ENCODE results near the gene FRMD4A.

The FRMD4A gene

DNA sequence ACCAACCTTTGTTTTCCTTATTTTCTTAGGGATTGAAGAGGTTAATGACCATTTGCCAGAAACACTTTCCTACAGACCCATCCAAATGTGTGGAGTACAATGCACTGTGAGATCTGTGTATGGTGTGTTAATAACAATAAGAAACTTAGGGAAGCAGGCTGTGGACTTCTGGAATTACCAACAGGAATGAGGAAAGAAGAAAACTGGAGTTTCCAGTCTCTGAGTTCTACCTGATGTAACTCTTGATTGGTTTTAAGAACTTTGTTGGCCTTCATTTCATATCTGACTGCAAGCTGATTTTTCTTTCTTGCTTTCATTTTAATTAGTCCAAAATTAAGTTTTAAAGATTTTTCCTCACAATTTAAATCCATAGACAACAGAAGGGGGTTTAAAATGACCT, 700.5 kb downstream of the FRMD4A start:
- no peaks in the 10 kb centered on the region for H3K9me3 ChIP-seq (ENCODE audit: insufficient read depth, low read depth, low read length)
- no peak overlapping the region for H3K27ac ChIP-seq (ENCODE audit: low read depth, low read length)
- peaks cover 29% of the 10 kb centered on the region for H3K4me1 ChIP-seq (ENCODE audit: insufficient read depth, low read length)
- H3K4me3 ChIP-seq (ENCODE audit: low read length) = no peak overlapping the region
- no peaks in the 10 kb centered on the region for H3K27me3 ChIP-seq (ENCODE audit: insufficient read depth, low read length)
- H3K9ac ChIP-seq (ENCODE audit: low read depth, low read length) = no peak overlapping the region
- H3K36me3 ChIP-seq (ENCODE audit: insufficient read depth, low read length) = peaks cover 13% of the 10 kb centered on the region; the same call in 1 of the 2 replicates

DNA sequence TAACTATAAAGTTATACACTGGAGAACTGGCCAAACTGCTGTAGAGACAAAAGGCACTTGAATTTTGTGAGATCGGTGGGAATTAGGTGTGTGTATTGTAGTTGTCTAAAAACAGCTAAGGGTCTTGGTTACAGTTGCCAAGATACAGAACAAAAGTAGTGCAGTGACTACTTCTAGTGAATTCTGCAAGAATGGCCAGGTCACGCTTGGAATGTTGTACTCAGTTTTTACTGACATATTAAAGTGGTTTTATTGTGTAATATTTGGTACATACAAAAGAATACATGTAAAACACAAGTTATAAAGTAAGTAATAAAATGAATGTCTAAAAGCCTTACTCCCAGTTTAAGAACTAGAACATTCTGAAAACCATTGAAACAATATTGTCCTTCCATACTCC, 701.6 kb downstream of the FRMD4A start:
- WGBS = 93% methylated on average over 2 of the region's 2 CpGs
- Histone ChIP-seq H3K9me3 (ENCODE audit: insufficient read depth, low read depth, low read length) (no peaks in the 10 kb centered on the region), H3K4me1 (ENCODE audit: insufficient read depth, low read length) (peaks cover 29% of the 10 kb centered on the region), H3K4me3 (ENCODE audit: low read length) (no peak overlapping the region), H3K36me3 (ENCODE audit: insufficient read depth, low read length) (peaks cover 13% of the 10 kb centered on the region; the same call in 1 of the 2 replicates), H3K27me3 (ENCODE audit: insufficient read depth, low read length) (no peaks in the 10 kb centered on the region), H3K9ac (ENCODE audit: low read depth, low read length) (no peak overlapping the region), H3K27ac (ENCODE audit: low read depth, low read length) (no peak overlapping the region; the same call in 1 of the 2 replicates)

DNA sequence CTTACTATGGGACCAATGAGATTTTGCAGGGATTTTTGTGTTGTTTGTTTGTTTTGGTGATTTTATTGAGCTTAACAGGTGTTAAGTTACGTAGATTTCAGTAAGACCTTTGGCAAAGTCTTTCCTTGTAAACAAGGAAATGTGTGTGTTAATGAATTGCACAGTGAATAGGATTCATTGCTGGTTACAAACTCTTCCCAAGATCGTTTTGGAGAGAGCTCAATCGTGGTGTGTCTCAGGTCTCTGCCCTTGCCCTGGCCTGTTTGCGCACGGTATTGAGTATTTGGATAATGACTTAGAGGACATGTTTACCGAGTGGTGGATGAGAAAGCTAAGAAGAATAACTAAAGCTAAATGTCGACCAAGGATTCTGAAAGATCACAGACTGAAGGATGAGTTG, 702.1 kb downstream of the FRMD4A start:
- Histone ChIP-seq H3K4me1 (ENCODE audit: insufficient read depth, low read length) (peaks cover 29% of the 10 kb centered on the region), H3K27ac (ENCODE audit: low read depth, low read length) (peak overlapping the region; percentile 37; the same call in 1 of the 2 replicates), H3K9ac (ENCODE audit: low read depth, low read length) (no peak overlapping the region), H3K9me3 (ENCODE audit: insufficient read depth, low read depth, low read length) (no peaks in the 10 kb centered on the region), H3K36me3 (ENCODE audit: insufficient read depth, low read length) (peaks cover 13% of the 10 kb centered on the region; the same call in 1 of the 2 replicates), H3K4me3 (ENCODE audit: low read length) (no peak overlapping the region), H3K27me3 (ENCODE audit: insufficient read depth, low read length) (no peaks in the 10 kb centered on the region)
- 84% methylated on average over 6 of the region's 7 CpGs for WGBS

DNA sequence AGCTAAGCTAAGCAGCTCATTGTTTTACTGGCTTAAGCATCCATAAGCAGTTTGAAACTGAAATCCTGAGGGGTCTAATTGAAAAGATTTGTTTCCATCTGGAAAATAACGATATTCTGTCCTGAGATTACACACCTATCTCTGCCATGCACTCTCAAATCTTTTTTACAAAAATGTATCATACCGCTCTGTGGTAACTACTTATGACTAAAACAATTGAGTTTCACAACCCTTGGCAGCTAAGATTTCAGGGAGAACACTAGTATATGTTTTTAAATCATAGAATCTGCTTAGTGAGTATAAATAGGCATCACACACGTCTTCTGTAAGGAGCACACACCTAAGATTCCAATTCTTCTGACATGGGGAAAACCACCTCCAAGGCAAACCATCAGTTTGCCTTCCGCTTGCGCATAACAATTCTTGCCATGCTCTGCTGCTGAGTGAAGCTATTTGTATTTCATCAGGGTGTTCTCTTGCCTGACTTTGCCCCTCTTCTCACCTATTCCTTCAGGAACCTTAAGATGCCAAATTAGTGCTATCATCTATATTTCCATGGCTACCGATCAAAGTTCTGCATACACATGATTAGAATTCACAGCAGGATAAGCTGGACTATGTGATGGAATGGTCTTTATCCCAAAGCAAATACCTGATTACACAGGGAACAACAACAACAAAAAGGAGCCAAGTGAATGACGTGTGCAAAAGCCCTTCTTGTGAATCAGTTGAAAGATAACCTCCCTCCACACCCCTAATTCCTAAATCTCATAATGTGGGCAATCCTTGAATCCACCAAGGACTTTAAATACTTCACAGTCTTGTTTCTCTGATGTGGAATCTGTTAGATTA, 703.0 kb downstream of the FRMD4A start:
- no peak overlapping the region for H3K4me3 ChIP-seq (ENCODE audit: low read length)
- H3K27ac ChIP-seq (ENCODE audit: low read depth, low read length) = peak overlapping the region; percentile 13; the same call in 1 of the 2 replicates
- 75% methylated on average over 7 of the region's 7 CpGs for WGBS
- no peaks in the 10 kb centered on the region for H3K9me3 ChIP-seq (ENCODE audit: insufficient read depth, low read depth, low read length)
- H3K4me1 ChIP-seq (ENCODE audit: insufficient read depth, low read length) = peaks cover 24% of the 10 kb centered on the region
- H3K36me3 ChIP-seq (ENCODE audit: insufficient read depth, low read length) = peaks cover 13% of the 10 kb centered on the region; the same call in 1 of the 2 replicates
- H3K27me3 ChIP-seq (ENCODE audit: insufficient read depth, low read length) = no peaks in the 10 kb centered on the region
- no peak overlapping the region for H3K9ac ChIP-seq (ENCODE audit: low read depth, low read length)

DNA sequence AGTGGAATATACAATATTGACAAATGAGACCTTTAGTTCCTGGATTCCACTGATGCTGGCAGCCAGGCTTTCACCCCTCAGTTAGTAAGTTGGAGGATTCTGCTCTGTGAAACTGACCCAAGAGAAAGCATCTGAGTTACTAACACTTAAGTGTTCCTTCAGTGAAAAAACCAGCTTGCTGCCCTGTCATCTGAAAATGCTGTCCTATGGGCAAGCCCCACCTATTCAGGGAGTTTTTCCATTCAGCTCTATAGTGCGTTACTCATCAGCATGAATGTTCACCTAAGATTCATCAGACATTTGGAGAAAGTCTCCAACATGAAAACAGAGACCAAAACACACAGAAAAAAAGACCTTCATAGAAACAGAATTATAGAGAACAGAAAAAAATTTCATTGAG, 706.1 kb downstream of the FRMD4A start:
- H3K27me3 ChIP-seq (ENCODE audit: insufficient read depth, low read length) = no peaks in the 10 kb centered on the region
- H3K27ac ChIP-seq (ENCODE audit: low read depth, low read length) = no peak overlapping the region
- H3K36me3 ChIP-seq (ENCODE audit: insufficient read depth, low read length) = no peaks in the 10 kb centered on the region
- WGBS = 100% methylated on average over 1 of the region's 1 CpG
- no peak overlapping the region for H3K4me3 ChIP-seq (ENCODE audit: low read length)
- peaks cover 24% of the 10 kb centered on the region for H3K4me1 ChIP-seq (ENCODE audit: insufficient read depth, low read length)
- H3K9ac ChIP-seq (ENCODE audit: low read depth, low read length) = no peak overlapping the region
- H3K9me3 ChIP-seq (ENCODE audit: insufficient read depth, low read depth, low read length) = no peaks in the 10 kb centered on the region

DNA sequence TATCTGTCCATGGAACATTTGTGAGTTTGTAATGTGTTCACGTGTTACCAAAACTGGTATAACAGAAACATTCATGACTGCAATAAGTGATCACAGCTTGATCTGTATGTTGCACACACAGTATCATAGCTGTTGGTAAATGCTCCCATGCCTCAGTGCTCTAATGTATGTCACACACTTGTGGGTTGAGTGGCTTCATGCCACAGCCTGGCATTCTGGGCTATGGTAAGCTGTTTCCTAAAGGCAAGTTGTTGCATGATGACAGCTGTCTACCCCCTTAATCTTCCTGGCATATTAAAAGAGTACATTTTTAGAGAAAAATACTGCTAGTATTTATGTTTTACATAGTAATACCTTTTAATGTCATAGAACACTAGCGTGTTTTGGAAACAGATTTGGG, 708.8 kb downstream of the FRMD4A start:
- H3K27ac ChIP-seq (ENCODE audit: low read depth, low read length) = no peak overlapping the region
- 88% methylated on average over 2 of the region's 2 CpGs for WGBS
- H3K36me3 ChIP-seq (ENCODE audit: insufficient read depth, low read length) = peaks cover 17% of the 10 kb centered on the region; the same call in 1 of the 2 replicates
- no peaks in the 10 kb centered on the region for H3K9me3 ChIP-seq (ENCODE audit: insufficient read depth, low read depth, low read length)
- H3K4me1 ChIP-seq (ENCODE audit: insufficient read depth, low read length) = peaks cover 9% of the 10 kb centered on the region; the same call in 1 of the 2 replicates
- H3K9ac ChIP-seq (ENCODE audit: low read depth, low read length) = no peak overlapping the region
- no peak overlapping the region for H3K4me3 ChIP-seq (ENCODE audit: low read length)
- H3K27me3 ChIP-seq (ENCODE audit: insufficient read depth, low read length) = no peaks in the 10 kb centered on the region

DNA sequence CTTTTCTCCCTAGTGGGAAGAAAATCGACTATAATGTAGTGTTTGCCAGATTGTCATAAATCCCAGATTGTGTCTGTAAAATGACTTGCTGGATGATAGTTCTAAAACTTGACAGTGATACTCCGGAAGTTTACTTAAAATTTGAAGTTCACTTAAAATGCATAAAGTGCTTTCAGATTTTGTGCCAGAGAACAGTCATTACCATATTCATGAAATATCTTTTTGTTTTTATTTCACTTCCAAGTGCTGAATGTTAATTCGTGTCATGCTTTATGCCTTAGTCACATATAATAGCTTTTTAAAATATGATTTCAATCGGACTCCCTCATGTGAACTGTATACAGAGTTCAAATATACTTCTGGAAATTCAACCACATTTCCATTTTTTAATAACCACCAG, 713.6 kb downstream of the FRMD4A start:
- no peak overlapping the region; the same call in 1 of the 2 replicates for H3K27ac ChIP-seq (ENCODE audit: low read depth, low read length)
- WGBS = 92% methylated on average over 4 of the region's 4 CpGs
- H3K9me3 ChIP-seq (ENCODE audit: insufficient read depth, low read depth, low read length) = no peaks in the 10 kb centered on the region
- H3K36me3 ChIP-seq (ENCODE audit: insufficient read depth, low read length) = peaks cover 25% of the 10 kb centered on the region
- no peak overlapping the region for H3K4me3 ChIP-seq (ENCODE audit: low read length)
- H3K4me1 ChIP-seq (ENCODE audit: insufficient read depth, low read length) = peaks cover 34% of the 10 kb centered on the region
- no peaks in the 10 kb centered on the region for H3K27me3 ChIP-seq (ENCODE audit: insufficient read depth, low read length)
- H3K9ac ChIP-seq (ENCODE audit: low read depth, low read length) = no peak overlapping the region

DNA sequence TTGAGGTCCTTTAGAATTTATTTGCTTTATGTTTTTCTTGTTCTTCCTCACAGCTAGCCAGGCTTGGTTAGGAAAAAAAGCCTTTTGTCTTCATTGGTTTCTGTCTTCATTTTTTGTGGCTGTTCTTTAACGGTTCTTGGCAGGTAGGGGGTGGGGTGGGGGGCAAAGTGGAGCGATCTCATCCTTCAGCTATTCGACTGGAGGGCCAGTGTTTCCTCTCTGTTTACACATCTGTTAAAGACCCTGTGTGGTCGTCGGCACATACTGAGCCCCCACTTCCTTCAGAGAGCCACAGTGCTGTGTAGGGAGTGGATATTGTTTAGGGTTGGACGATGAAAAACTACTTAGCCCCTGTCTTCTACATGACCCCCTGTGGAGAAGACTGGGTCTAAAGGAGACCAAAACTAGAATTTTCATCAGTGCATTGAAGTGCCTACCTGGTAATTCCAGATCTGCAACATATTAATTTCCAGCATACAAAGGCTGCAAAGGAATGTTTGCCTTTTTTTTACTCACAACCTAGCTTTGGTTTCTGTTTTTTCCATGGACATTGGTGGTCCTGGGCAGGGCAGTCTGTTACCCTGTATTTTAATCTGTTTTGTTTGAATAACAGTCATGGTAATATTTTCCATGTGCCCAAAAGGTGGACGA, 714.9 kb downstream of the FRMD4A start:
- H3K4me3 ChIP-seq (ENCODE audit: low read length) = 0 out of 2 replicates have a peak overlapping the region, but pooled peaks have one; percentile 1
- no peaks in the 10 kb centered on the region for H3K27me3 ChIP-seq (ENCODE audit: insufficient read depth, low read length)
- H3K36me3 ChIP-seq (ENCODE audit: insufficient read depth, low read length) = peaks cover 32% of the 10 kb centered on the region
- no peaks in the 10 kb centered on the region for H3K9me3 ChIP-seq (ENCODE audit: insufficient read depth, low read depth, low read length)
- H3K9ac ChIP-seq (ENCODE audit: low read depth, low read length) = peak overlapping the region; percentile 41
- 37% methylated on average over 7 of the region's 7 CpGs for WGBS
- H3K4me1 ChIP-seq (ENCODE audit: insufficient read depth, low read length) = peaks cover 34% of the 10 kb centered on the region
- H3K27ac ChIP-seq (ENCODE audit: low read depth, low read length) = peak overlapping the region; percentile 71

DNA sequence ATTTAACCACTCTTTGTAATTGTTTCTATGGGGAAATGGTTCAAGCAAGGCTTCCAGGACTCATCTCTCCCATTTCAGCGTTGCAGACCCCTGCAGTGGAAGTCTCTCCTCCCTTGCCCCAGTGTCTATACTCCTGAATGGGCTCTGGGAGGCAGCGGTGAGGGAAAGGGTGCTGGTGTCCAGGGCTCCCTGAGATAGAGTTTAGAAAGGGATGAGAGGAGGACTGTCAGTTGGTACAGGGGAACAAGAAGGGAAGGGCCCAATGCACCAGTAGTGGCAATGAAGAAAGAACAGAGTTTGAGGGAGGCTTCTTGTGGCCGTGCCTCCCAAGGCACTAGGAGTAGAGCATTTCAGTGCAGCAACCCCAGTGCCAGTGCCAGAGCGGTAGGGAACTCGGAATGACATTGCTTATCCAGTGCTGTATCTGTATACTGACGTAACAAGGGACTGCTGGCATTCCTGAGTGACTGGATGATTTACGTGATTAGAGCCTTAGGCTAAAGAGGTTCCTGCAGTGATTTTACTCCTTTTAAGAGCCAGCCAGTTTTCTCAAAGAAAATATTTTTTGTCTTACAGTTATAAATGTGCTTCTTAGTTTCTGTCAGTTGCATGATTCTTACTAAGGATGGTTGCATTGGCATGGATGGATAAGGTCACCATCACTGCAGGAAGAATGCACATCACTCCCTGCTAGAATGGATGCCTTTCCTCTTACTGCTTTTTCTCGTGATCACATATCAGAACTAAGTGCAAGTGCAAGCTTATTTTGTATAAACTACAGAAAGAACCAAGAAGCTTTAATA, 716.0 kb downstream of the FRMD4A start:
- peak overlapping the region; percentile 41; the same call in 1 of the 2 replicates for H3K9ac ChIP-seq (ENCODE audit: low read depth, low read length)

DNA sequence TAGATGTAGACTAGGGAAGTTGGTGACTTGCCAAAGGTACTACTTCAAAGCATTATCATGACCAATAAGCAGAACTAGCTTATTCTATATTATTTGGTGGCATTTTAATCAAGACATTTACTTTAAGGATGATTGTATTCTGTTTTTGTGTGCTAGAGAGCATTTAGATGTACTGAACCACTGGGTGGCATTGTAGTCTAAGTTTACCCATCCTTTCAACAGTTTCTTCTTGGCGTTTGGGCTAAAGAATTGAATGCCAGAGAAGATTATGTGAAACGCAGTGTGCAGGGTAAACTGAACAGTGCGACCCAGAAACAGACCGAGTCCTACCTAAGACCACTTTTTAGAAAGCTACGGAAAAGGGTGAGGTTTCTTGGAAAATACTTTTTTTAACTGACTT, 717.2 kb downstream of the FRMD4A start:
- Histone ChIP-seq H3K27me3 (ENCODE audit: insufficient read depth, low read length) (no peaks in the 10 kb centered on the region), H3K9me3 (ENCODE audit: insufficient read depth, low read depth, low read length) (no peaks in the 10 kb centered on the region), H3K4me1 (ENCODE audit: insufficient read depth, low read length) (peaks cover 36% of the 10 kb centered on the region), H3K9ac (ENCODE audit: low read depth, low read length) (no peak overlapping the region), H3K27ac (ENCODE audit: low read depth, low read length) (no peak overlapping the region), H3K36me3 (ENCODE audit: insufficient read depth, low read length) (peaks cover 38% of the 10 kb centered on the region), H3K4me3 (ENCODE audit: low read length) (no peak overlapping the region)
- 83% methylated on average over 4 of the region's 5 CpGs for WGBS

More for the DNA sequence above, 716.0 kb downstream of the FRMD4A start:
- H3K27me3 ChIP-seq (ENCODE audit: insufficient read depth, low read length) = no peaks in the 10 kb centered on the region
- H3K9me3 ChIP-seq (ENCODE audit: insufficient read depth, low read depth, low read length) = no peaks in the 10 kb centered on the region
- H3K4me1 ChIP-seq (ENCODE audit: insufficient read depth, low read length) = peaks cover 34% of the 10 kb centered on the region
- WGBS = 76% methylated on average over 8 of the region's 8 CpGs
- H3K27ac ChIP-seq (ENCODE audit: low read depth, low read length) = peak overlapping the region; percentile 71
- peaks cover 42% of the 10 kb centered on the region for H3K36me3 ChIP-seq (ENCODE audit: insufficient read depth, low read length)
- H3K4me3 ChIP-seq (ENCODE audit: low read length) = no peak overlapping the region

Measured in HUES64 (cell line).